Endothelial cell of umbilical vein (primary cell): ENCODE results near the gene MGP. TPM values are rescaled to one million over a fixed set of nuclear protein-coding genes. Genes with fewer than 3 reads are reported as not detected.

ENCODE experiments used
- BruUV-seq: library from RNA; stranded (reverse); fragments of 400-500 nt; replicated peaks from 2 replicates; lab custom pipeline; 2021; lab: Mats Ljungman, UMichigan
- CTCF ChIA-PET: fragments of 300-600, 350-600 bp; sonication (Branson Sonifier 250); formaldehyde crosslinking; loops from one replicate; lab custom pipeline; 2021; ENCODE audit warnings: antibody characterized with exemption, inconsistent platforms; lab: Charles Lee
- POLR2A ChIA-PET: fragments of 300-600, 350-600 bp; sonication (Branson Sonifier 250); formaldehyde crosslinking; loops from one replicate; lab custom pipeline; 2021; ENCODE audit warnings: antibody characterized with exemption, inconsistent platforms; lab: Charles Lee
- DNase-seq: peaks from one replicate; pipeline ENCODE4 v3.0.0-alpha.2; 2011; ENCODE audit warnings: low read depth, low spot score
- FAIRE-seq: peaks from 2 replicates; lab custom pipeline; 2011; peaks lifted over from hg19 to GRCh38; lab: Jason Lieb, UNC
- H2AFZ ChIP-seq: 2 replicates; pipeline ENCODE4 v1.6.0; 2012; ENCODE audit warnings: low read depth, low read length, control low read depth, inconsistent platforms
- H3K27ac ChIP-seq: 2 replicates; pipeline ENCODE4 v1.5.1; 2011; ENCODE audit warnings: low read depth, mild to moderate bottlenecking, control low read depth, low read length, moderate library complexity; ENCODE audit not compliant: insufficient read depth
- H3K27me3 ChIP-seq, 2 experiments: 2 replicates each; pipeline versions ENCODE4 v1.6.0 to v1.6.1; 2011; ENCODE audit warnings: low read length in 2 of 2, mixed read lengths in 1 of 2; ENCODE audit not compliant: control insufficient read depth in 2 of 2, insufficient read depth in 2 of 2
- H3K36me3 ChIP-seq, 2 experiments: 2 replicates in 1 of 2; 3 replicates in 1 of 2; pipeline ENCODE4 v1.5.1; 2011; ENCODE audit warnings: low read length in 2 of 2, mild to moderate bottlenecking in 1 of 2, moderate library complexity in 1 of 2; ENCODE audit not compliant: control insufficient read depth in 2 of 2, insufficient read depth in 2 of 2; ENCODE audit errors: extremely low read depth in 1 of 2
- H3K4me1 ChIP-seq: 3 replicates; pipeline ENCODE4 v1.5.1; 2011; ENCODE audit warnings: mild to moderate bottlenecking, low read length; ENCODE audit not compliant: control insufficient read depth, insufficient read depth; ENCODE audit errors: extremely low read depth
- H3K4me2 ChIP-seq: 2 replicates; pipeline ENCODE4 v1.6.1; 2011; ENCODE audit warnings: low read length, control low read depth, mixed read lengths; ENCODE audit not compliant: insufficient read depth
- H3K4me3 ChIP-seq, 3 experiments: fragments of 200-600 bp in 1 of 3; sonication (generic), shearing (Covaris generic) in 1 of 3; replicated peaks in 1 of 3; 2 replicates each; pipeline ENCODE4 v1.5.1; 2011 to 2016; ENCODE audit warnings: control low read depth in 3 of 3, low read length in 3 of 3, mild to moderate bottlenecking in 2 of 3, inconsistent platforms in 1 of 3, low read depth in 1 of 3, moderate library complexity in 1 of 3; ENCODE audit not compliant: insufficient read depth in 1 of 3
- H3K79me2 ChIP-seq: 2 replicates; pipeline ENCODE4 v1.6.0; 2012; ENCODE audit warnings: low read length, inconsistent platforms; ENCODE audit not compliant: control insufficient read depth, insufficient read depth
- H3K9ac ChIP-seq: replicated peaks from 2 replicates; pipeline ENCODE3; 2011; ENCODE audit warnings: low read length, control low read depth; ENCODE audit not compliant: insufficient read depth; ENCODE audit errors: extremely low read depth
- H3K9me1 ChIP-seq: replicated peaks from 3 replicates; pipeline ENCODE4 v1.6.0; 2011; ENCODE audit warnings: mild to moderate bottlenecking, low read length; ENCODE audit not compliant: control insufficient read depth, insufficient read depth; ENCODE audit errors: extremely low read depth
- H3K9me3 ChIP-seq: replicated peaks from 2 replicates; pipeline ENCODE4 v1.5.1; 2012; ENCODE audit warnings: low read length, inconsistent platforms; ENCODE audit not compliant: control insufficient read depth, insufficient read depth
- H4K20me1 ChIP-seq: replicated peaks from 2 replicates; pipeline ENCODE3; 2011; ENCODE audit warnings: mild to moderate bottlenecking, low read length; ENCODE audit not compliant: control insufficient read depth, insufficient read depth; ENCODE audit errors: extremely low read depth
- CTCF ChIP-seq, 2 donors: IDR thresholded peaks; 1 replicate in 1 of 2; 2 replicates in 1 of 2; pipeline ENCODE4 v1.5.1; 2011; ENCODE audit warnings: low read length in 2 of 2, mild to moderate bottlenecking in 2 of 2, moderate library complexity in 2 of 2, control low read depth in 1 of 2, inconsistent platforms in 1 of 2, low read depth in 1 of 2; ENCODE audit not compliant: insufficient read depth in 1 of 2; ENCODE audit errors: extremely low read depth in 1 of 2
- EZH2 ChIP-seq: IDR thresholded peaks from 2 replicates; pipeline ENCODE4 v1.6.1; 2012; ENCODE audit warnings: borderline replicate concordance, low read depth, mild to moderate bottlenecking, moderate library complexity, low read length, inconsistent platforms; ENCODE audit not compliant: severe bottlenecking
- FOS ChIP-seq: IDR thresholded peaks from 2 replicates; pipeline ENCODE4 v1.6.1; 2011; ENCODE audit warnings: mild to moderate bottlenecking, low read length, moderate library complexity, borderline replicate concordance; ENCODE audit not compliant: insufficient read depth
- GATA2 ChIP-seq: IDR thresholded peaks from 2 replicates; pipeline ENCODE4 v1.7.0; 2011; ENCODE audit warnings: low read depth, mild to moderate bottlenecking, moderate library complexity, mixed read lengths, low read length; ENCODE audit not compliant: insufficient read length, insufficient read depth
- JUN ChIP-seq: IDR thresholded peaks from 2 replicates; pipeline ENCODE4 v1.6.1; 2011; ENCODE audit warnings: borderline replicate concordance, low read depth; ENCODE audit not compliant: insufficient read length, insufficient read depth
- MAX ChIP-seq: IDR thresholded peaks from 2 replicates; pipeline ENCODE4 v1.6.1; 2011; ENCODE audit not compliant: insufficient read depth, insufficient read length
- MYC ChIP-seq: IDR thresholded peaks from one replicate; pipeline ENCODE4 v1.6.1; 2011; ENCODE audit warnings: mild to moderate bottlenecking, low read depth, low read length
- POLR2A ChIP-seq: IDR thresholded peaks from 2 replicates; pipeline ENCODE4 v1.6.1; 2012; ENCODE audit warnings: low read depth, mild to moderate bottlenecking, control low read depth, low read length
- POLR2AphosphoS5 ChIP-seq: IDR thresholded peaks from 2 replicates; pipeline ENCODE4 v1.6.1; 2012; ENCODE audit warnings: low read depth, mild to moderate bottlenecking, control low read depth, low read length, moderate library complexity; ENCODE audit not compliant: insufficient read depth
- dilution Hi-C: fragments of 300-500 bp; cut with MboI; formaldehyde crosslinking; loops from one replicate; pipeline ENCODE4 v1.15.0; 2019; ENCODE audit warnings: low sequenced_read_pairs; ENCODE audit not compliant: extremely low pct_ligation_motif_present
- intact Hi-C: fragments of 100-400 bp; cut with micrococcal nuclease; formaldehyde crosslinking; loops from one replicate; pipeline ENCODE4 v1.10.0; 2022
- polyA plus RNA-seq, 4 experiments: library from polyadenylated mRNA; depleted of rRNA in 3 of 4; stranded (reverse) in 3 of 4; unstranded in 1 of 4; fragments of >200 nt; gene quantifications; 2 replicates each; pipeline versions ENCODE4 v1.2.1 to v1.2.3, GENCODE V29; 2011 to 2012; ENCODE audit warnings: missing spikeins in 1 of 4
- total RNA-seq: library from RNA; stranded (reverse); gene quantifications from 2 replicates; pipeline ENCODE4 v1.2.3, GENCODE V29; 2021

Gene MGP
- total and polyA plus RNA-seq, 2 donors (not counting 3 experiments of a cell fraction or from before 2014, with no cell fraction given), result 284 to 479 TPM

GRCh38 chr12:14934511-14934910 is 48.9 kb upstream of the MGP start:
- Histone ChIP-seq H3K27ac (no peak overlapping the region), H3K9me3 (no peaks in the 10 kb centered on the region), H3K4me2 (no peak overlapping the region), H3K4me1 (peaks cover 9% of the 10 kb centered on the region), H4K20me1 (no peaks in the 10 kb centered on the region), H3K9ac (no peak overlapping the region), H3K9me1 (no peaks in the 10 kb centered on the region), H3K36me3 (no peaks in the 10 kb centered on the region), H3K79me2 (no peaks in the 10 kb centered on the region), H2AFZ (no peak overlapping the region), H3K27me3 (no peaks in the 10 kb centered on the region), H3K4me3 (no peak overlapping the region)
- intact Hi-C loops (no loop called here), dilution Hi-C loops (no loop called here)
- CTCF ChIA-PET, result no interaction called here
- DNase-seq (no peak), FAIRE-seq (no peak)
- TF ChIP-seq POLR2AphosphoS5 (no peak), EZH2 (no peak), JUN (no peak)
- no TSS peak for BruUV-seq
- POLR2A ChIA-PET, result no interaction called here

GRCh38 chr12:14931791-14932560 is 46.3 kb upstream of the MGP start:
- ChIA-PET POLR2A (no interaction called here), CTCF (interaction anchor here (0.8 to 1.1 kb wide), 3 partner anchors 16 to 85 kb away, joined by 3 to 5 read pairs (median 3); no protein-coding TSS in a partner anchor)
- intact Hi-C loops (no loop called here), dilution Hi-C loops (no loop called here)
- Histone ChIP-seq H3K4me1 (peaks cover 6% of the 10 kb centered on the region), H3K36me3 (no peaks in the 10 kb centered on the region), H2AFZ (no peak overlapping the region), H3K79me2 (no peaks in the 10 kb centered on the region), H3K4me3 (no peak overlapping the region), H3K27ac (no peak overlapping the region), H3K27me3 (no peaks in the 10 kb centered on the region), H3K9me1 (no peaks in the 10 kb centered on the region), H3K9me3 (no peaks in the 10 kb centered on the region), H4K20me1 (no peaks in the 10 kb centered on the region), H3K9ac (no peak overlapping the region), H3K4me2 (no peak overlapping the region)
- no peak for TF ChIP-seq POLR2AphosphoS5
- no peak for TF ChIP-seq JUN
- no peak for TF ChIP-seq FOS
- no peak for TF ChIP-seq CTCF (IDR thresholded peaks at IDR 0.05; ENCODE audit: extremely low read depth in 1 of 2, insufficient read depth in 1 of 2, low read depth in 1 of 2, low read length in 2 of 2)
- TF ChIP-seq MYC, result no peak
- TF ChIP-seq MAX, result no peak
- no peak for TF ChIP-seq GATA2
- no peak for TF ChIP-seq POLR2A
- no peak for TF ChIP-seq EZH2
- FAIRE-seq (no peak), DNase-seq (no peak)
- BruUV-seq, result no TSS peak
